ENCODE measurements around the gene ANTXR1.

The ANTXR1 gene

DNA sequence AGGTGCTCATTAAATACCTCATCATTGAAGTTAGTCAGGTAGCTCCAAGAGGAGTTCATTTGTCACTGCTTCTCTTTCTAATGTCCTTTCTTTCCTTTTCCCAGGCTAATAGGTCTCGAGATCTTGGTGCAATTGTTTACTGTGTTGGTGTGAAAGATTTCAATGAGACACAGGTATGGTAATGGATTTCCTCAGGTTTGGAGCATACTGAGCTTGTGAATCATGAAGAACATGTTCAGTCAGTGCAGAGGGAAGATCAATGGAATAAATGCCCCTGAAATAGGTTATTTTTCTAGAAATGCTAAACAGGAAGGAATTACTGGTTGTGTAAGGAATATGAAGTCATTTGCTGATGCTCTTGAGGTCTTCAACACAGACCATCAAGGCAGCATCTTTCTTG, 62.5 kb downstream of the ANTXR1 start:
- no peak for DNase-seq

DNA sequence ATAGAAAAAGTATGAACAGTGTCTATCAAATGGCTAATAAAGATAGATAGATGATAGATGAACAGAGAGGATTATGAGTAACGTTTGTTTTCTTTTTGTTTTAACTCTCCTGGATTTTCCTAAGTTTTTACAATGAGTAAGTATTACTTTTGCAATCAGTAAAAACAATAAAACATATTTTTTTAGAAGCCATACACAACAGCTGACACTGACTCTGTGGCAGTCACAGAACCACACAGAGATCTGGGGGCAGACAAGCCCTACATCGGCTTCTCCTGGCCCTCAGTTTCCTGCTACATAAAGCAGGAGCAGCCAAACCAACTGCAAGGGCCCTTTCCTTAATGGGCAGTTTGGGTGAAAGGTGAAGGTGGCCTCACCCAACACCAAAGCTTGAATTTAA, 63.6 kb downstream of the ANTXR1 start:
- DNase-seq, result no peak

DNA sequence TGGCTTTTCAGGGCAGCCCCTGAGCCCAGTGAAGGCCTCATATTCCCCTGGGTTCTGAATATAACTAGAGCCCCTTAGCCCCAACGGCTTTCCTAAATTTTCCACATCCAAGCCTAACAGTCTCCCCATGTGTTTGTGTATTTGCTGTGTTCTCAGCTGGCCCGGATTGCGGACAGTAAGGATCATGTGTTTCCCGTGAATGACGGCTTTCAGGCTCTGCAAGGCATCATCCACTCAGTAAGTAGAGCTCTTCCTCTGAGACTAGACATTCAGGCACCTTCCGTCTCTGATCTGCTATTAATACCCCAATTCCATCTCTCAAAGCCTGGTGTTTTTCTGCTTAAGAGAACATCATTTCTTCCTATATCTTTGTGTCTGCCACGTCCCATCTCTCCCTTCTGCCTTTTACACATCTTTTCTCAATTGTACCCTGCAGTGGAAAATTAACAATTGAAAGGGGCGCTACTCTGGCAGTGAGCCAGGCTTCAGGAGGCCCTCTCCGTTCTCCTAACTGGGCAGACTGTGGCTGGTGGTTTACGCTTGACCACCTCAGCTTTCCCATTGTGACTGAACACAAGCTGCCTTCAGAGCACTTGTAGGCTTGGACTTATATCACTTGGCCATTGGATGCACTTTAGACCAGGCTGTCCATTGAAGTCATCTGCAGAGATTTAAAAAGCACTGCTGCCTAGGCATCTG, 64.4 kb downstream of the ANTXR1 start:
- no peak for DNase-seq

DNA sequence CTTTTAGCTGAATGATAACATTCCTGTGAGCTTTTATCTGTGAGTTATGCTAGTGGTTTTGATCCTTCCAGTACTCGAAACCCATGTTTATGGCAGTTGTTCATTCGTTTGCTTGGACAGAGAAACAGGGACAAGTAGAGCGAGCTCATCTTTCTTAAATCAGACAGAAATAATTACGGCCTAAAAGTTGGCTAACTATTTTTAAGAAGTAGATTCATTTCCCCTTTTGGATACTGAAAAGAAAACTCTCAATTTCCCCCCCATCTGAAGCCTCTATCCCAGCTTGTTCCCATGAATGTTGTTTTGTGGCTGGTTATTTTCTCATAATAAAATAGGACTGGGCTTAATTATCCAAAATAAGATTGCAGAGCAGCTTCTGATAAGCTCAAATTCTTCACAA, 67.1 kb downstream of the ANTXR1 start:
- no peak for DNase-seq

DNA sequence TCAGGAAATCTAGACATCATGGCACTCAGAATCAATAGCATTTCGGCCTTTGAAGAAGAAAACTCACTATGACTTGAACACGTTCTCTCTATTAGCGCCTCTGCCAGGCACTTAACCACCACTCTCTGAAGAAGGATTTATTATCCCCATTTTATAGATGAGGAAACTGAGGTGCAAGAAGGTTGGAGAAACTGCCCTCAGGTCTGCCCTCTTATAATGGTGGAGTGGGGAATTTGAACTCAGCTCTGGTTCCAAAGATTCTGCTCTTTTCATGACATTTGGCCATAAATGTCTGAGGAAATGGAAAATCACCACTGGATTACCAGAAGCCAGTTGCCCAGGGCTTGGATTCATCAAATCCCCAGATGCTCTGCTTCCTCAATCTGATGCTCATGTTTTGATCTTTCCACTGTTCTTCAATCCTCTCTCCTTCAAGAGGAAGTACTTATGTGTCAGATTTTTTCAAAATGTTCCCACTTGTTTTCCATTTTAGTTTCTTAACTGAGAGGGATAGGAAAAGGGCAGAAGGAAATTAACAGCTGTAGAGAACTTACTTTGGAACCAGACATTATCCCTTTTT, 68.1 kb downstream of the ANTXR1 start:
- DNase-seq, result no peak

DNA sequence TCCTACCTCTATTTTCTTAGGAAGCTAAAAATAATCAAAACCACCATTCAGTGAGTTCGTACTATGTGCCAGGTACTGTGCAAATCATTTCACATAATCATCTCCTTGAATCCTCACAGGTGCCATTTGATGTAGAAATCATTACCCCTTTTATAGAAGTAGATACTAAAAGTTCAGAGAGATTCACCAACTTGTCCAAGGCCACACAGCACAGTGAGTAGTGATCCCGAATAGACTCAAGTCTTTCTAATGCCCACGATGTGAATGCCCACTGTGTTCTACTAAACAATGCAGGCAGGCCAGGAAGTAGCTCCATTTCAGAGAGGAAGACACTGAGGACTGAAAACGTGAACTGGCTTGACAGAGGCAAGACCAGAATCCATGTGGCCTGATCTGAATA, 68.8 kb downstream of the ANTXR1 start:
- no peak for DNase-seq

DNA sequence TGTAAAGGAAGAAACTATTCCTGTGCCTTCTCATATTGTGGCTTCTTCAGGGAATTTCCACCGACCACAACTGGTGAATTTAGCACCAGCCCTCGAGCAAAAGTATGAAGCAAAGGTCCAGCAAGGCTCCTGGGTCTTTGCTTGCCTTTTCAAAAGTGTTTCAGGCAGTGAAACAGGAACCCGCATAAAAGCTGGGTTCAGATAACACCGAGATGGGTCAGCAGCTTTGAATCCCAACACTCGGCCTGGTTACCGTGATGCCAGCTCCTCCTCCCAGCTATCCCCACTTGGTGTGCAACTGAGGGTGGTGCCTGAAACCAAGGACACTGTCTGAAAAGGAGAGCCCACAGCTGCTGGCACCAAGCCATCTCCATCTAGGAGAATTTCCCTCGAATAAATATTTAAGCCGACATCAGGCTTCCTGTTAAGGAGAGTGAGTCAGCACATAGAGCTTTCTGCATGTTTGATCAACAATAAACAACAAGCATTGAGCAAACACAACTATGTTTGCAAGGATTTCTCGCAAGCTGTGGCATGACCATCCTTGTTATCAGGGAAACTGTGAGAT, 69.5 kb downstream of the ANTXR1 start:
- DNase-seq, result peak; percentile 58

DNA sequence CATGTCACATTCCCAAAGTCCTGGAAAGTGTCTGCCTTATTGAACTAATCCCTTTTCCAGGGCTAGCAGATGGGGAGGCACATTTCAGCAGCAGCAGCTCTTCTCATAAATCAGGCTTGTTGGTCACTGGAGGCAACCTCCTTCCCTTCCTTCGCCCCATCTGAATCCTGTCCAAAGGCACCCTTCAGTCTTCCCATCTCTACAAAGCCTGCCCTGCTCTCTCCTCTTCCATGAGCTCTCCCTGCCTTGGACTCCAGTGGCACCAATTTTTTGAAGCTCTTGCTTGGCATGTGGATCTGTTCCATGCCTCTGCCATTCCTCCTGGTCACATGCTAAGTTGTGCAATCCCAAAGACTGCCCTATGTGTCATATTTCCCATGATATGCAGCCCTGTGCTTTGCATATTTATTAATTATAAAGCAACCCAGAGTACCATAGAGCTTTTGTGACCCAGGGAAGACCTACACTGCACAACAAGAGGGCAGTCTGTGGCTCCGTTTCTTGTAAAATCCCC, 70.3 kb downstream of the ANTXR1 start:
- no peak for DNase-seq

DNA sequence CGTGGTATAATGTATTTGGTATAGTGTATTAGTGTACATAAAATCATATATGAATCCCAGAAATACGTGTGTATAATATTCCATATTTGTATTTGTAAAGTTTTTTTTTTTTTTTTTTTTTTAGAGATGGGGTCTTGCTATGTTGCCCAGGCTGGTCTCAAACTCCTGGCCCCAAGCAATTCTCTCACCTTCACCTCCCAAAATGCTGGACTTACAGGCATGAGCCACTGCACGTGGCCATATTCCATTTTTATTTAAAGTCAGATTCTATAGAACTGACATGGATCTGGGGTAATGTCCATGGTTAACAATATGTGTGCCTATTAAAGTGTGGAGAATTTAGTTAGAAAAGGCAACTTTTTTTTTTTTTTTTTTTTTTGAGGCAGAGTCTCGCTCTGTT, 71.5 kb downstream of the ANTXR1 start:
- no peak for DNase-seq

DNA sequence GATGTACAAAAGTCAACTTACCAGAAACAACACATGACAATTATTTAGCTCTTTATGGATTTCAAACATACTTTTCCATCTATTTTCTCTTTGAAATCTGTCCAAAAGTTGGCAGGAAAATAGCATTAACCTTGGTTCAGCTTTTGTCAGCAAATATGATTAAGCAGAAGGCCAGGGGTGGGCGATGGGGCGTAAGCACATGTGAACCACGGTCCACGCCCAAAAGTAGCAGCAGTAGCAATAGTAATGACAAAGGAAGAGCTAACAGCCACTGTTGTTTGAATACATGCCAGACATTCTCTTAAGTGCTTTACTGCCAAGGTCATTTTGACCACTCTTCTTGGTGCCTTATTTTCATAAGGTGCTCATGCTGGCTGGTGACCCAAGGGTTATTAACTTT, 73.5 kb downstream of the ANTXR1 start:
- DNase-seq, result peak; percentile 39

DNA sequence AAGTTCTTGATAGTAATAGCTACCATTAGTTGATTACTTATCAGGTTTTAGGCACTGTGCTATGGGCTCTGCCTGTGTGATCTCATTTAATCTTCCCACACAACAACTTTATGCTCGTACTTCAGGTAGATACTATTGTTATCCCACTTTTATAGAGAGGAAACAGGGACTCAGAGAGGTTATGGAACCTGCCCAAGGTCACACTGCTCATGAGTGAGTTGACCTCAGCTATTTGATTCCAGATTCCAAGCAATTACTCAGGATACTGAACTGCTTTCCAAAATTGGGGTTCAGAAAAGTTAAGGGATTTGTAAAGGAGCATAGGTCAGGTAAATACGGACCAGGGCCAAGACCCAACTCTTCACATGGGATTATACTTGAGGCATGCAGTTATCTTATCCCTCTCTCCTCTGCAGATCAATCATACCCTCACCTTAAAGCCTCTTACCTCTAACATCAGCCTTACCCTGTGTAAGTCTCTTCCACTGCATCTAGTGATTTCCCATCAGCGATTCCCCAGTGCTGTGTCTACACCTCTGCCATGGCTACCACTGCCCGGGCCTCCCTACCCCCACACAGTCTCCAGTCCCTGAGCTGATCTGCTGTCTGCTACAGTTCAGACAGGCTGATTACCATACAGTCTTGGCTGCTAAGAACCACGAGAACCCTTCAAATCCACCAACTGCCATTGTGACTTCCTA, 74.4 kb downstream of the ANTXR1 start:
- DNase-seq, result no peak

DNA sequence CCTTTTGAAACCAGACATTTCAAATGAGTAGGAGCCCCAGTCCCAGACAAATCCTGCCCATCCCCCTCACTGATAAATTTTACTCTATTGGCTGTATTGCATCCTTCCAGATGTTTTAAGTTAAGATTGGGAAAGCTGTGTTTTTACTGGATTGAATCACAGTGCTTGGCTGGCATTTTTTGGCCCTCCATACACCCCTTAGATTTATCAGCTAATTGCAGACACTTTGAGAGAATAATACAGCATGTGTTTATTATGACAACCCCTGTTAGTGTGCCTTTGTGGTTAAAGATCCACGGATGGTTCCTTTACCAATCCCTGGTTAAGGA, 74.9 kb downstream of the ANTXR1 start:
- no peak for DNase-seq

DNA sequence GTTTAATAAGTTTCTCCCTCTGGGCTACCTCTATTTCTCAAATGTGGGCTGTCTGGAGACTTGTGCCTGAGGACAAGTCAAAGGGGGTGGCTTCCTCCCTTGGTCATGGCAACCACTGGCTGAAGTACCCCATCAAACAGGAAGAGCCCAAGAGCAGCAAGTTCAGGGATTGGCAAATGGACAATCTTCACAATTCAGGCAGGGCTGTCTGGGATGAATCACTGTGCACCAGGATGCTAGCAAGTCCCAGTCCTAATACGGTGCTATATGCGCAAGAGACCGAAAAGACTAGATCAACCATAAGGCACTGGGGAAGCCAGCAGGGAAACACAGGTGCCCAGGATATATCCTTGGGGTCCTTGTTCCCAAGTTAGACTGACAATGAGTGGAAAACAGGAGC, 75.5 kb downstream of the ANTXR1 start:
- no peak for DNase-seq

DNA sequence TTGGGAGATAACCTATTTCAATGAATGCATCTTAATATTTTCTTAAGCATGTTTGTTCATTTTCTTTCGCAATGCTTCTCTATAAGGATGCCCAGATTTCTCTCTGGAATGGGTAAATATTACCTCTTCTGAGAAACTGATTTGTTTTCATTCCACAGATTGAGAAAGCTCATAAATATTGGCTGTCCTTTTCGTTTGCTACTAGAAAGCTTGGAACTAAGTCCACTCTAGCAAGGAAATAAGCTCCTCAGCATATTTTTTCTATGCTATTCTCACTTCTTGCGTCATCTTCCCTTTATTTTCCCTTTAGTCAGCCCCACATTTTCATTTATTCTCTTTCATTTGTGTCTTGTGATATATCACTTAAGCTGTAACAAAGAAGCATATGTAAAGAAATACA, 76.3 kb downstream of the ANTXR1 start:
- DNase-seq, result no peak

DNA sequence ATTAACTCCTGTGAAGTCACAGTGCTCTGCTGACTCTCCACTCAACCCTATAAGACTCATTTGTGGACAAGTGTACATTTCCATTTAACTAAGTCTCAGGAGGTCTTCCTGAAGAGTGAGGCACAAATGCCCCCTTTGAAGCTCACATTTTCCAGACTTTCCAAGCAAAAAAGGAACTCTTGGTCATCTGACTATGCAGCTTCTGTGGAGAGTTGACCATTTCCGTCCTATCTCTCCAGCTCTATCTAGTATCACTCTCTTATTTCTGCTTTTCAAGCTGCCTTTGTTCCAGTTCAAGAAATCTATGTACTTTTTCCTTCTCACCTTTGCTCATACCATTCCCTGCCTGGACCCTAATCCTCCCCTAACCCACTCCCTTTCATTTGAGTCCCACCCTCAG, 77.0 kb downstream of the ANTXR1 start:
- no peak for DNase-seq

DNA sequence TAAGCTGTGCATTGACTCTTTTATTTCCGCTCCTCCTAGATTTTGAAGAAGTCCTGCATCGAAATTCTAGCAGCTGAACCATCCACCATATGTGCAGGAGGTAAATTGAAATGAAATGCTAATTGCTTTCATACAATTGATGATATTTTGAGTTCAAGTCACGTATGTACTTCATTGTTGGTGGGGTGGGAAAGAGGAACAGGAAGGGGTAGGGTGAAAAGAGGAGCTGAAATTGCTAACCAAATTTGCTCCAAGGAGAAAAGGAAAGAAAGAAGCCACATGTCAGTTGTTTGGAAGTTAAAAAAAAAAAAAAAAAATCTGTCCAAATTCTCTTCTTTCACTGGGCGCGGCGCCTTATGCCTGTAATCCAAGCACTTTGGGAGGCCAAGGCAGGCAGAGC, 77.8 kb downstream of the ANTXR1 start:
- DNase-seq, result no peak

DNA sequence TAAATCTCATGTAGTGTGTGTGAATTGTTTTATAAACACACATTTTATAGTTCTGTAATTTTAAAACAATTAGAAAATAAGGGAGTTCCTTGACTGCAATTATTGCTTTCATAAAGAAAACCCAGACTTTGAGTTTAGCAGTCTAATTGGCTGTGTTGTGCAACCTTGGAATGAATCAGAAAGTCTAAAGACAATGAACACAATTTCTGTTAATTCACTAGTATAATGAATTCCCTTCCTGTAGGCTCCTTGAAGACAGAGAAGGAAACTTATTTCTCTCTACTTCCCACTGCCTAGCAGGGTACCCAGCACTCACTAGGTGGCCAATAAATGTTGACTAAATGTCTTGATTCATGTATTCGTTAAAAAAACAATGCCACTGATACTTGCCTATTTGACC, 79.9 kb downstream of the ANTXR1 start:
- no peak for DNase-seq

DNA sequence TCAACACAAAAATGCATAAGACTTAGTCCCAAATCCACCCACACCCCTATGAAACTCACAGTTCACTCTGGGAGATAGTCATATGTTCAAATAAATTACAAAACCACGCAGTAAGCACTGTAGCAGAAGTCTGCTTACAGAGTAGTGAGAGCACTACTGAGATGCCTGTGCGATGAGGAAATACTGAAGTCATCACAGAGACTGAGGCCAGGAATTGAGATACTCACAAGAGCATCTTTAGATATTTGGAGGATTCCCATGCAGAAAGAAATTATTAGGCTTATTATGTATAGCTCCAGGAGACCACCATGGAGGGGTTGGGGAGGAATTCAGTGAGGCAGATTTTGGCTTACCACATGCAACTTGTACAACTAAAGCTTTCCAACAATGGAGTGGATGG, 82.3 kb downstream of the ANTXR1 start:
- no peak for DNase-seq

DNA sequence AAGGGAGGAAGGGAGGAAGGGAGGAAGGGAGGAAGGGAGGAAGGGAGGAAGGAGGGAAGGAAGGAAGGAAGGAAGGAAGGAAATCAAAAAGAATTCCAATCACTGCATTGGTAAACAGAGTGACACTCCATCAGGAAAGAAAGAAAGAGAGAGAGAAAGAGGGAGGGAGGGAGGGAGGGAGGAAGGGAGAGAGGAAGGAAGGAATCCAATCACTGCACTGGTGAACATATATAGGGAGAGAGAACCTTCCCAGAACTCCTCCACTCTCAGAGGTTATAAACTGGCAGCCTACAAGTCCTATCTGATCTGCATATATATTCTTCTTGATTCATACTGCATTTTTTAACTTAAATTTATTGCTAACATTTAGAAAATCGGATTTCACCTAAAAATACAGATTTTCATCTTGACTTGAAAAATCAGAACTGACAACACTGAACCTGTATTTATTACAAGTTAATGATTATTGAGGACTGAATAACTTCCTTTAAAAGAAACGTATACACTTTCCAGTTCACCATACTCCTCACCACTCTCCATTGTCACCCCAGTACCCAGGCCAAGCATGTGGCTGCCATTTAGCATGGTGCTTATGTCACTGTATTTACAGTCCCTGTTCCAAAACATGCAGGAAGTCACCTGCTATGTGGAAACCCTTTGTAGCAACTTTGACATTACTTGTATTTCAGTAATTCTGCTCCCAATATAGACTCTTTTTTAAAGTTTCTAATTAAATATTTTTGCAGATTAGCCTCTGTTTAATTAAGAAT, 83.5 kb downstream of the ANTXR1 start:
- no peak for DNase-seq

DNA sequence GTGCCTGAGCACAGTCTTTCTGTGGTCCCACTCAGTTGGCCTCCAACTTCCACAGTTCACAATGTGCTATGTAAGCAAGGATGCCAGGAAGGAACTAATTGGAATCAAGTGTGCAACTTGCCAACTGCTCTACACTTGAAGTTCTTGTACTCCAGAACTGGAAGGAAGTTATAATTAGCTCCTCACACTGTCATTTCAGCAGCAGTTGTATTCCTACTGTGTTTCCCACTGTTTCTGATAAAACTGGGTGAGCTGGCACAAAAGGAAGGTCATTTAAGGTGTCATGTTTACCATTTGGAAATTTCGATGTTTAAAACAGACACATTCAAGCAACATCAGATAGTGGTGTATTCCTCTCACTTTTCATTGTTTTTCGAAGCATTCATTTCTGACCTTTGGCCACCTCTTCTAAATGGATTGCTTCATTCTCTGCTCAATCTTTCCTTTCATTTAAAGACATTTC, 84.2 kb downstream of the ANTXR1 start:
- peak; percentile 2 for DNase-seq

DNA sequence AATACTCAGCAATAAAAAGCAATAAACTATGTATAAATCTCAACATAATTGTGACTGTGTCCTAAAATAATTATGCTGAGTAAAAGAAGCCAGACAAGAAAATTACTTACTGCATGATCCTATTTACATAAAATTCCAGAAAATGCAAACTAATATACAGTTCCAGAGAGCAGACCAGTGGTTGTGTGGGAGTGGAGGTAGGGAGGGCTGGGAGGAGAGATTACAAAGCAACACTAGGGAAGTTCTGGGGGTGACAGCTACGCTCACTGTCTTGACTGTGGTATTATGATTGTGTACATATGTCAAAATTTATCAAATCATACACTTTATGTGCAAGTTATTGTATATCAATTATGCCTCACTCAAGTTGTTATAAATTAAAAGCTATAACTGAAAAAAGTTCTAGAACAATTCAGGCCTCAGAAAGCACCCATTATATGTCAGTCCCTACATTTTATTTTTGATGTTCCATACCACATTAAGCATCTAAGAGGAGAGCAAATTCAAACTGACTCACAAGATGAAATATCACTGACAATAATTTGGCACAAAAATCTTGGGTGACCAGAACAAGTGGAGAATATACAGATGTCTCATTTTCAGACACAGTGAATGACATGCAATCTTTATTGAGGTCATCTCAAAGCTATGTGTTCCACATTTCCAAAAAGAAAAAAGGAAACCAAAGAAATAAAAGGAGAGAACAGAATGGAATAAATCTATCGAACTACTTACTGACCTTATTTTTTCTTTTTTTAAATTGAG, 85.1 kb downstream of the ANTXR1 start:
- DNase-seq, result no peak

DNA sequence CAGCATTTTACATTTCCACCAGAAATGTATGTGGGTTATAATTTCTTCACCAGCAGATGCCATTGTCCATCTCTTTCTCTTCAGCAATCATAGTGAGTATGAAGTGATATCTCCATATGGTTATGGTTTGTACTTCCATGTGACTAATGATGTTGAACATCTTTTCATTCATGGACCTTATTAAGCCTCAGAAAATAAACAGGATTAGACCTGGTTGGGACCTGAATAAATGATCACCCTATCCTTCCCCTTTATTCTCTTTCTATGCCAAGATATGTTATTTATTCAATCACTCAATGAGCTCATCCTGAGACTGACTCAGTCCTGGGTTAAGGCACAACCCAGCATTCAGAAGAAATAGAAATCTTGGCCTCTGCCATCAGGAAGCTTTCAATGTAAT, 86.6 kb downstream of the ANTXR1 start:
- no peak for DNase-seq
